Measurements from ENCODE around the gene CRADD.
"Not testable (repeated sequence)": the region's sequence is repeated elsewhere in the genome, so short reads cannot be mapped to it uniquely, and the experiment has no call there.

The CRADD gene

GRCh38 chr12:93706824-93707223 is 29.6 kb downstream of the CRADD start:
- no peak for DNase-seq (ENCODE audit: low spot score)

DNA sequence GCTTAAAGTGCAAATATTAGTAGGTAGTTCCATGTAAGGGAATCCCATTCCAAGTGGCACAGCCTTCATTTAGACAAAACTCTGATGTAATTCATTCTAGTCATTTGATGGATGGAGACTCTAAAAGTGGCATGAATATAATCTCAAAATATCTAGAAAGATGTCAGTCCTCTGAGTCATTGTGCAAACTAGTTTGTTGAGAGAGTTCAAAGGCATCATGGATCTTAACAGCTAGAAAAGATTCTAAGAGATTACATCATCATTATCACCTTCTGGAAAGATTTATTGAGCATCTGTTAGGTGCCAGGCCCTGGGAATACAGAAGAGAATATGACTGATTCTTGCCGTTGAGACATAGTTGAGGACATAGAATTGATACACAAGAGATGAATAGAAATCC is 30.7 kb downstream of the CRADD start:
- DNase-seq (ENCODE audit: low spot score): peak; percentile 30

- DNase-seq (ENCODE audit: low spot score): no peak
These were observed 31.8 kb downstream of the CRADD start for GRCh38 chr12:93708952-93709351.

- no peak for DNase-seq (ENCODE audit: low spot score)
These were observed 32.2 kb downstream of the CRADD start for GRCh38 chr12:93709386-93709785.

DNA sequence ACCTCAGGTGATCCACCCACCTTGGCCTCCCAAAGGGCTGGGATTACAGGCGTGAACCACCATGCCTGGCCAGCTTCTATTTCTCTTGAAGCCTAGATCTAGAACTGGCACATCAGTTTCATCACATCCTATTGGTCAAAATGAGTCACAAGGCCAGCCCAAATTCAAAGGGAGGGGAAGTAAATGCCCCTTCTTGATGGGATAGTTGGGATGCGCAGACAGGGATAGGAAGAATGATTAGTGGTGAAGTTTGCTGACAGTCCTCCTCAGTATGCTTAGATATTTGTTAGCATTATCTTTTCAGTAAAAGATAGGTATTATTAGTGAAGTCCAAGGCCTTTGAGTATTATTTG is 33.4 kb downstream of the CRADD start:
- no peak for DNase-seq (ENCODE audit: low spot score)

DNA sequence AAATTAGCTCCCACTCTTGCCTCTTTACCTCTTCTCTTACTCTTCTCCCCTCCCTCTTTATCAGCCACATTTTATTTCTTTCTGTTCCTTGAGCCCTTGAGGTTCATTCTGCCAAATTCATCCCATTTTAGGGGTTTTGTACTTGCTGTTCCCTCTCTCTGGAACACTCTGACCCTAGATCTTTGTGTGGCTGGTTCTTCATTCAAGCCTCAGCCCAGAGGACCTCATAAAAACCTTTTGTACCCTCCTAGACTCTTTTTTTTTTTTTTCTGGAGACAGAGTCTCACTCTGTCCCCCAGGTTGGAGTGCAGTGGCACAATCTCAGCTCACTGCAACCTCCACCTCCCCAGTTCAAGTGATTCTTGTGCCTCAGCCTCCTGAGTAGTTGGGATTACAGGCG is 34.3 kb downstream of the CRADD start:
- not testable (repeated sequence) for DNase-seq (ENCODE audit: low spot score)

GRCh38 chr12:93712200-93712599 is 35.0 kb downstream of the CRADD start:
- no peak for DNase-seq (ENCODE audit: low spot score)

DNA sequence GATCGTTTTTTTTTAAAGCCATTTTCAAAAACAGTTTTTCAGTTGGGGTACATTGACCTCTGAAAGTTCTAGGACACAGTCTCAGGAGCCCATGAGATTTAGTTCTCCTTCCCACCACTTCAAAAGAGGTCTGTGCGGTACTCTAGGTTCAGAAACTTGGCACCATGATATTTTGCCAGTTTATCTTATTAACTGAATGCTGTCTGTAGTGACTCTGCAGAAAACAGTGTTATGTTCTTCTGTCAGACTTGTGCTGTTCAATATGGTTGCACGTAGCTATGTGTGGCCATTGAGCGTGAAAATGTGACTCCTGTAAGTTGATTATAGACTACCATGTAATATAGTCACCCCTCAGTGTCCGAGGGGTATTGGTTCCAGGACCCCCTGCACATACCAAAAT is 35.9 kb downstream of the CRADD start:
- DNase-seq (ENCODE audit: low spot score): no peak

DNA sequence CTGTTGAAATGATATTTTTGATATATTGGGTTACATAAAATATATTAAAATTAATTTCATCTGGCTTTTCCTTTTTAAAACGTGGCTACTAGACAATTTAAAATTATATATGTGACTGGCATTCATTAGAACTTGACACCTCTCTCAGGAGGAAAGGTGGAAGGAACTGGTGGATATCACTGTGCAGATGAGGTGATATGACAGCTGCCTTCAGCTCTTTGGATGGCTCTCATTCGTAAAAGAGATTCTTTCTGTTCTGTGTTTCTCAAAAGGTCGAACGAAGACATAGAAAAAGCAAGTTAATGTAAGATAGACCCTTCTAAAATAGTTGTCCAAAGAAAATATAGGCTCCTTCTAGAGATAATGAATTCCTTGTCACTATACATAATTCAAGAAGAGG is 36.6 kb downstream of the CRADD start:
- DNase-seq (ENCODE audit: low spot score): no peak

GRCh38 chr12:93714382-93714781 is 37.2 kb downstream of the CRADD start:
- no peak for DNase-seq (ENCODE audit: low spot score)

- DNase-seq (ENCODE audit: low spot score): no peak
These were observed 42.5 kb downstream of the CRADD start for GRCh38 chr12:93719710-93720109.

- DNase-seq (ENCODE audit: low spot score): no peak
These were observed 43.4 kb downstream of the CRADD start for GRCh38 chr12:93720559-93720958.

DNA sequence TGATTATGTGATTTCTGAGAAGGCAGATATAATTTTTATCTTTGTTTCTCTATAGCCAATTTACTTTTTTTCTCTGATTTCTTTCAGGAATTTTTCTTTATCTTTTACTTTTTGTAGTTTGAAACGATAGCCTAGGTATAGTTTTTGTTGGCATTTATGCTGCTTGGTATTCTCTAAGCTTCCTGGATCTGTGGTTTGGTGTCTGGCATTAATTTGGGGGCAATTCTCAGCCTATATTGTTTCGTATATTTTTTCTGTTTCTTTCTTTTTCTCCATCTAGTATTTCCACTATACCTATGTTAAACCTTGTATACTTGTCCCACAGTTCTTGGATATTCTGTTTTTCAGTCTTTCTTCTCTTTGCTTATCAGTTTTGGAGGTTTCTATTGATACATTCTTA is 45.0 kb downstream of the CRADD start:
- DNase-seq (ENCODE audit: low spot score): no peak

DNA sequence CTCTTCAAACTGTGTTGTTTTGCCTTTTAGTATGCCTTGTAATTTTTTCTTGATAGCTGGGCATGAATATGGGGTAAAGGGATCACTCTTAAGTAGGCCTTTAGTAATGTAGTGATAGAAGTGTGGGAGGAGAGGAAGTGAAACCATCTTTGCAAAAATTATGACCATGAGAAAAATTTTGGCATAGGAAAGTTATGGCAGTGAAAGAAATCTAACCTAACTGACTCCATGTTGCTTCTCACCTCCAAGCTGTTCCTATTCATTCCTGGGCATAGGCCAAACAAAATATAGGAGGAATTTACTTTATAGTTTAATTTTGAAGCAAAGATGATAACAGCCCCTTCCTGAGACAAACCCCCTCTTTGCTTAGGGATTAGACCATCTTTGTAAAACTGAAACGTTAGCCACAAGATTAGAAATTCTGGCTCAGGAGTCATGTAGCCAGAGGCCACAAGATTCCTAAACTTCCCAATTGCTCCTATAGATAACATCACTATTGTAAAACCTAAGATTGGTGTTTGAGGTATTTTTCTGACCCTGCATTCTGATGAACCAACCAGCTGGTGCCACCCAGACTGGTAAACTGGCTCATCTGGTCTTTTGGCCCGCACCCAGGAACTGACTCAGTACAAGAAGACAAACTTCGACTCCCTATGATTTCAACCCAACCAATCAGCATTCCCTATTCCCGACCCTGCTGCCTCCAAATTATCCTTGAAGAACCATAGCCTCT is 45.8 kb downstream of the CRADD start:
- DNase-seq (ENCODE audit: low spot score): no peak

- no peak for DNase-seq (ENCODE audit: low spot score)
These were observed 46.4 kb downstream of the CRADD start for GRCh38 chr12:93723568-93723930.

- no peak for DNase-seq (ENCODE audit: low spot score)
These were observed 48.4 kb downstream of the CRADD start for GRCh38 chr12:93725531-93725930.

GRCh38 chr12:93727195-93727811 is 50.1 kb downstream of the CRADD start:
- DNase-seq (ENCODE audit: low spot score): no peak

DNA sequence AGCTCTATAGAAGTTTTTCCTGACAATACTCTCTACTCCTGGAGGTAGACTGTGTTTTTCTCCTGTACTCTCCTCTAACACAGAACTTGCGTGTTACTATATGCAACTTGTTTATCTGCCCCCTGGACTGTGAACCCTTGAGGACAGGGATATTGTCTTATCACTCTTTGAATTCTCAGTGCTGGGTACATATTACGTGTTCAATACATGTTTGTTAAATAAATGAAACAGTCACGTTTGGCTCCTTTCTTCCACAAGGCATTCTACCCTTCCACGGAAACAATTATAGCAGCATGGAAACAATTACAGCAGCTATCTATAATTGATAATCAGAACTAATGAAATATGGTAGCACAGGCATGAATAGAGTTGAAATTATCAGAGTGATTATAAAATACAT is 50.7 kb downstream of the CRADD start:
- no peak for DNase-seq (ENCODE audit: low spot score)

DNA sequence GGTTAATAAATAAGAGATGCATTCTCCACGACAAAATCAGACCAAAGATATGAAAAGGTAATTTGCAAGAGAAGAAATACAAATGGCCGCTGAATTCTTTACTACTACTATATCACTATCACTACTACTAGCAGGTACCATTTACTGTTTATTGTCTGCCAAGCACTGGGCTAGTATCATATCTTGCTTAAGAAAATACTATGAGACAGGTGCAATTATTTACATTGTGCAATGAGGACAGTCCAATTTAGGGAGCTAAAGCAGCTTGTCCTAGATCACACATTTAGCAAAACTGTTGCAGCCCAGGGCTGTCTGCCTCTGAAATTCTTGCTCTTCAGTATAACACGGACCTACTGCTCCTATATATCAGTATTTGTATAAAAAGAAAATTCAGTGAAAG is 52.8 kb downstream of the CRADD start:
- no peak for DNase-seq (ENCODE audit: low spot score)

- DNase-seq (ENCODE audit: low spot score): no peak
These were observed 56.2 kb downstream of the CRADD start for GRCh38 chr12:93733358-93733757.

GRCh38 chr12:93733928-93734327 is 56.8 kb downstream of the CRADD start:
- DNase-seq (ENCODE audit: low spot score): no peak

DNA sequence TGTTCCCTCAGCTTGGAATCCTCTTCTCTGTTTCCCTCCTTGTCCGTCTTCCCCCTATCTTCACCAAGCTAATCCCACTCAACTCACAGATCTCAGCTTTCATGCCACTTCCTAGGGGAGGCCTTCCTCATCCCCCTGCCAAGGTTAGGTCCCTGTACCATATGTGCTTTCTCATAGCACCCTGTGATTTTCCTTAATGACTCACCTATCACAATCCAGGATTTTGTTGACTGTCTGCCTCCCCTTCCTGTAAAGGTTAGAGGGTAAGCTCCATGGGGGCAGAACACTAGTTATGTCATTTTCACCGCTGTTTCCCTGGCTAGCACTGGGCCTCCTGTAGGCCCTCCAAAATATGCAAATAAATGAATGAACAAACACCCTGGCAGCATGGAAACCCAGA is 57.6 kb downstream of the CRADD start:
- no peak for DNase-seq (ENCODE audit: low spot score)

DNA sequence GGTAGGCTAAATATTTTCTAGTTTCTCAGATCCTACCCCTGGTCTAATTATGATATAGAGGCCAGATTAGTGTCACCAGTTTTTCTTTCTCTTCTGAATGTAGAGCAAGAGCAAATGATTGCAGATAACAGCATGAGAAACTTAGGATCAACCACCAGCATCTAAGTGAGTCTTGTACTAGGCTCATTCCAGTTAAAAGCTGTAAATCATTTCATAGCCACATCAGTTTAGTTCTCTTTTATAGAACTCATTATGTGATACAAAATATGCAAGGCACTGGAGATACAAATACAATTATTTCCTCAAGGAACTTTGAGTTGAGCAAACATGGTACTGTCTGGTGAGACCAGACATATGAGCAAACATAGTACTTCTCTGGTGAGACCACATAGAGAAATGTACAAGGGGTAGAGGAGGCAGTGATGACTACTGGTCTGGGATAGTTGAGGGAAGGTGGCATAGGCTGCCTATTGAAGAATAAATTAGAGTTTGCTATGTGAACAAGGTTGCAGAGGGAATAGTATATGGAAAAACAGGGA is 59.5 kb downstream of the CRADD start:
- no peak for DNase-seq (ENCODE audit: low spot score)

Data from SW480 (cell line).